Esophagus squamous epithelium (tissue), 5 donors: Measurements from ENCODE around the gene TPT1. TPM values are rescaled to one million over a fixed set of nuclear protein-coding genes. Genes with fewer than 3 reads are reported as not detected.

ENCODE experiments used
- DNase-seq: peaks from one replicate; lab custom pipeline; 2025; lab: John Stamatoyannopoulos, UW
- H3K27ac ChIP-seq, 4 donors: fragments of 200-600 bp; sonication (generic); one replicate each; pipeline ENCODE4 v1.5.1; 2016 to 2019; ENCODE audit warnings: mild to moderate bottlenecking in 1 of 4
- H3K27me3 ChIP-seq, 4 donors: fragments of 200-600 bp; sonication (generic); 1 replicate in 3 of 4; 2 replicates in 1 of 4; pipeline versions ENCODE4 v1.5.1 to v1.6.0; 2017 to 2021; ENCODE audit warnings: antibody characterized with exemption in 1 of 4
- H3K36me3 ChIP-seq, 3 donors: fragments of 200-600 bp; sonication (generic); one replicate each; pipeline ENCODE4 v1.5.1; 2016 to 2019
- H3K4me1 ChIP-seq, 3 donors: fragments of 200-600 bp; sonication (generic); one replicate each; pipeline ENCODE4 v1.5.1; 2017 to 2019
- H3K4me3 ChIP-seq, 4 donors: fragments of 200-600 bp; sonication (generic); 1 replicate in 3 of 4; 2 replicates in 1 of 4; pipeline ENCODE4 v1.5.1; 2016 to 2019; ENCODE audit warnings: mild to moderate bottlenecking in 2 of 4, moderate library complexity in 1 of 4
- H3K9me3 ChIP-seq, 3 donors: fragments of 200-600 bp; sonication (generic); one replicate each; pipeline ENCODE4 v1.5.1; 2016 to 2019
- POLR2A ChIP-seq, 4 donors: fragments of 450-650 bp; IDR thresholded peaks; one replicate each; pipeline ENCODE4 v1.6.1; 2017; ENCODE audit warnings: antibody characterized with exemption in 4 of 4, mild to moderate bottlenecking in 4 of 4, moderate library complexity in 3 of 4
- WGBS, 2 donors: methylation state at CpG; one replicate each; pipeline ENCODE4 v1.1.5; 2018; 5-methylcytosine and 5-hydroxymethylcytosine counted together
- intact Hi-C: fragments of 100-400 bp; cut with DNase I; formaldehyde crosslinking; loops from one replicate; pipeline ENCODE4 v1.15.0; 2022
- total RNA-seq, 4 donors: library from RNA; depleted of rRNA; stranded (reverse); fragments of >200 nt; gene quantifications; one replicate each; pipeline ENCODE4 v1.1.0, GENCODE V29; 2016
- TF ChIP-seq, protein P1 (sequence below), 6 experiments: fragments of 450-650 bp in 4 of 6; fragments of 200-600 bp in 2 of 6; sonication (generic) in 2 of 6; IDR thresholded peaks; one replicate each; pipeline ENCODE4 v1.5.1; 2016 to 2019; ENCODE audit warnings: antibody characterized with exemption in 6 of 6, mild to moderate bottlenecking in 4 of 6, moderate library complexity in 4 of 6
- donor health status: DM: yes; HTN: yes; CAD: no.

TPT1 gene
- total RNA-seq, 4 donors from 2014 or later = 2,183 to 3,899 (median 2,784) TPM

DNA sequence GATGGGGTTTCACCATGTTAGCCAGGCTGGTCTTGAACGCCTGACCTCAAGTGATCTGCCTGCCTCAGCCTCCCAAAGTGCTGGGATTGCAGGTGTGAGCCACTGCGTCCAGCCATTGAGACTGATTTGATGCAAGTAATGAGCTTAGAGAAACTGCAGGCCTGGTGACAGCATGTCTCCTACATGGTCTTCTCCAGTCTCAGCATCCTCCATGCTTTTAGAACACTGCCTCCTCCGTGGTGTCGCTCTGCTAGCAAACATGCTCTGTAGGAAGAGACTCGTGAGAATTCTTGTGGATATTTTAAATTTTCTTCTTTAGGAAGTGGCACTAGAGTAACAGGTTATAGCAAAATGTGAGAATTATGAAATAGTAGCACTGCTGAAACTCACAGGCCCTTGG is 37.1 kb downstream of the TPT1 start:
- no peak for DNase-seq
- no peaks in the 10 kb centered on the region for H3K9me3 ChIP-seq
- peaks cover 0 to 37% (median 0%) of the 10 kb centered on the region in 4 donors for H3K27me3 ChIP-seq
- intact Hi-C loops = no loop called here
- TF ChIP-seq, protein P1, sequence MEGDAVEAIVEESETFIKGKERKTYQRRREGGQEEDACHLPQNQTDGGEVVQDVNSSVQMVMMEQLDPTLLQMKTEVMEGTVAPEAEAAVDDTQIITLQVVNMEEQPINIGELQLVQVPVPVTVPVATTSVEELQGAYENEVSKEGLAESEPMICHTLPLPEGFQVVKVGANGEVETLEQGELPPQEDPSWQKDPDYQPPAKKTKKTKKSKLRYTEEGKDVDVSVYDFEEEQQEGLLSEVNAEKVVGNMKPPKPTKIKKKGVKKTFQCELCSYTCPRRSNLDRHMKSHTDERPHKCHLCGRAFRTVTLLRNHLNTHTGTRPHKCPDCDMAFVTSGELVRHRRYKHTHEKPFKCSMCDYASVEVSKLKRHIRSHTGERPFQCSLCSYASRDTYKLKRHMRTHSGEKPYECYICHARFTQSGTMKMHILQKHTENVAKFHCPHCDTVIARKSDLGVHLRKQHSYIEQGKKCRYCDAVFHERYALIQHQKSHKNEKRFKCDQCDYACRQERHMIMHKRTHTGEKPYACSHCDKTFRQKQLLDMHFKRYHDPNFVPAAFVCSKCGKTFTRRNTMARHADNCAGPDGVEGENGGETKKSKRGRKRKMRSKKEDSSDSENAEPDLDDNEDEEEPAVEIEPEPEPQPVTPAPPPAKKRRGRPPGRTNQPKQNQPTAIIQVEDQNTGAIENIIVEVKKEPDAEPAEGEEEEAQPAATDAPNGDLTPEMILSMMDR (IDR thresholded peaks at IDR 0.05) = no peak
- no peak for TF ChIP-seq POLR2A (IDR thresholded peaks at IDR 0.05)
- no peaks in the 10 kb centered on the region for H3K4me1 ChIP-seq
- H3K4me3 ChIP-seq = no peak overlapping the region
- 83 to 92% methylated on average over 2 to 4 of the region's 5 CpGs for WGBS, 2 donors
- H3K36me3 ChIP-seq = no peaks in the 10 kb centered on the region
- no peak overlapping the region for H3K27ac ChIP-seq

- intact Hi-C loops = no loop called here
Measured at GRCh38 chr13:45303026-45303425, 38.0 kb downstream of the TPT1 start.

DNA sequence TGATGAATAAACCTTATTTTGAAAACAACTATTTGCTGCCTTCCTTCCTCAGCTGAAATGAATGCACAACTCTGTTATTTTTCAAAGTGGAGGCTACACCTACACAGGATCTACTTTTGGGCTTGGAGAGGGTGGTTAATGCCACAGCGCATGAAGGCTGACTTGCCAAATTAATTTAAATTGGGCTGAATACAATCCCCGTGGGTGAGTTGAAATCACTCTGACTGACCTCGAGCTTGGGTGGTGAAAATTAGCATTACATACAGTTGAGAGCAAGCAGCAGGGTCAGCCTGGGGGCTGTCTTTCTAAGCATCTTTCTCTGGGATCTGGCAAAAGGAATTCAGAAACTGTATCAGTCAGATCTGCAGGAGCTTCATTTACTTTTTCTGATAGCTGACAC is 38.5 kb downstream of the TPT1 start:
- H3K27me3 ChIP-seq = peaks cover 0 to 37% (median 0%) of the 10 kb centered on the region in 4 donors
- TF ChIP-seq POLR2A (IDR thresholded peaks at IDR 0.05) = no peak
- TF ChIP-seq, protein P1 (IDR thresholded peaks at IDR 0.05) = no peak
- no peaks in the 10 kb centered on the region for H3K9me3 ChIP-seq
- H3K4me1 ChIP-seq = no peaks in the 10 kb centered on the region
- intact Hi-C loops = no loop called here
- 32 to 42% methylated on average over 3 of the region's 3 CpGs for WGBS, 2 donors
- no peak overlapping the region for H3K27ac ChIP-seq
- DNase-seq = no peak
- no peak overlapping the region for H3K4me3 ChIP-seq
- H3K36me3 ChIP-seq = no peaks in the 10 kb centered on the region

More at GRCh38 chr13:45303026-45303425, 38.0 kb downstream of the TPT1 start:
- Histone ChIP-seq H3K27me3 (peaks cover 0 to 37% (median 0%) of the 10 kb centered on the region in 4 donors), H3K9me3 (no peaks in the 10 kb centered on the region), H3K4me3 (no peak overlapping the region), H3K36me3 (no peaks in the 10 kb centered on the region), H3K27ac (no peak overlapping the region), H3K4me1 (no peaks in the 10 kb centered on the region)
- TF ChIP-seq, protein P1 (IDR thresholded peaks at IDR 0.05) = no peak
- TF ChIP-seq POLR2A (IDR thresholded peaks at IDR 0.05) = no peak
- 72 to 76% methylated on average over 2 of the region's 2 CpGs for WGBS, 2 donors
- DNase-seq = no peak

DNA sequence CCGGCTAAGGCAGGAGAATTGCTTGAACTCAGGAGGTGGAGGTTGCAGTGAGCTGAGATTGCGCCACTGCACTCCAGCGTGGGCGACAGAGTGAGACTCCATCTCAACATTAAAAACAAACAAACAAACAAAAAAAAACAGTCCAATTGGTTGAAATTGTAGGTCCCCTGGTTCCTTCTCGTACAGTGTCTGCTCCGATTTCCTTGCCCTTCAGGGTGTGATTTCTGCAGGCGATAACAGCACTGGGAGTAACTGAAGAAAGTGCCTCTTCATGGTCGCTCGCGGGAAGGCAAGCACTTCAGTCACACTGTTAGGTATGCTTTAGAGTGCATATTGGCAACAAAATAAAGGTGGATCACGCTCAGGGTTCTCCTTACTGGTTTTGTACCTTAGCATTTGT is 39.7 kb downstream of the TPT1 start:
- intact Hi-C loops = no loop called here
- Histone ChIP-seq H3K9me3 (no peaks in the 10 kb centered on the region), H3K4me1 (no peaks in the 10 kb centered on the region), H3K27me3 (peaks cover 0 to 37% (median 0%) of the 10 kb centered on the region in 4 donors), H3K27ac (no peak overlapping the region), H3K36me3 (no peaks in the 10 kb centered on the region), H3K4me3 (no peak overlapping the region)
- no peak for DNase-seq
- 68 to 73% methylated on average over 11 of the region's 11 CpGs for whole genome bisulfite sequencing, 2 donors
- no peak for TF ChIP-seq POLR2A (IDR thresholded peaks at IDR 0.05)
- TF ChIP-seq, protein P1 (IDR thresholded peaks at IDR 0.05) = no peak

DNA sequence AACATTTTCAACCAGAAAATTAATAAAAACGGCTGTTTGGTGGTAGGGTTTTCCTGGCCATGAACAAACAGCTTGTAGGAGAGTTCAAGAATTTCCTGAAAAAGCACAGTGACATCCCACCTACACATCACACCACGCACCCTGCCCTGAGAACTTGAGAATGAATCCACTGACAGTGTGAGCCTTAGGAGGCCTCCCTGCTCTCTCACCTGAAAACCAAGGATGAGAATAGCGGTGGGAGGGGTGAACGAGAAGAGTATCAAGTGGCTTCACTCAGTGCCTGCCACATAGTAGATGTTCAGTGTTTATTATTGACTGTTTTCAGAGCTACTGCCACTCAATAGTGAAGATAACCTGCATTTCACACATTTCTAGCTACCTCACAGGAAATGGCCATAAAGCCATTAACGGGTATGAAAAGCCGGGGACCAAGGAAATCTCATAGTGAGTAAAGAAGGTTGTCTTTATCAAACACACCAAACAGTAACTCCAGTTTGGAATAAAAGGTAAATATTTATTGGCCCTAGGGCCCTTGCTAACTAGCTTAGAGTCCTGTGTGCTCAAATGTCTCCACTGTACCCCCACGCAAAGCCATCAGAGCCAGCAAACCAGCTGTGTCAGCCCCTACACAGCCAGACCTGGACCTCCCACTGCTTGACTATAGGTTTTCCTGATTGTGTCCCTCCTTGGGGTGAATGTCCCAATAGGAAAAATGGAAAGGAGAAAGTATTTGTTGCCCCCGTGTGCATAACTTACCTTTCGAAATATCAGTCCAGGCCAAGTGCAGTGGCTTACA is 40.6 kb downstream of the TPT1 start:
- no peak for DNase-seq
- 41 to 59% methylated on average over 8 to 9 of the region's 9 CpGs for WGBS, 2 donors
- H3K4me3 ChIP-seq = no peak overlapping the region
- H3K36me3 ChIP-seq = no peaks in the 10 kb centered on the region
- H3K27ac ChIP-seq = no peak overlapping the region
- H3K27me3 ChIP-seq = peaks cover 0 to 37% (median 0%) of the 10 kb centered on the region in 4 donors
- no peaks in the 10 kb centered on the region for H3K9me3 ChIP-seq
- no peaks in the 10 kb centered on the region for H3K4me1 ChIP-seq
- TF ChIP-seq, protein P1 (IDR thresholded peaks at IDR 0.05) = no peak
- no peak for TF ChIP-seq POLR2A (IDR thresholded peaks at IDR 0.05)
- intact Hi-C loops = no loop called here
